LNCaP clone FGC (cell line): ENCODE data around the gene OGG1.

ENCODE experiments used
- DNase-seq: peaks from one replicate; pipeline ENCODE4 v3.0.0-alpha.2; 2011; ENCODE audit warnings: low read depth
- H3K4me3 ChIP-seq: 2 replicates; pipeline ENCODE4 v1.5.1; 2011; ENCODE audit warnings: mild to moderate bottlenecking, low read depth, low read length, control low read depth
- CTCF ChIP-seq: IDR thresholded peaks from 2 replicates; pipeline ENCODE4 v1.5.1; 2012; ENCODE audit warnings: mild to moderate bottlenecking; ENCODE audit not compliant: control insufficient read depth, insufficient read depth; ENCODE audit errors: extremely low read depth

OGG1 gene

GRCh38 chr3:9781978-9782603 is 32.3 kb downstream of the OGG1 start:
- no peak for DNase-seq
- TF ChIP-seq CTCF = no peak
- H3K4me3 ChIP-seq = no peak overlapping the region

- DNase-seq = no peak
- no peak overlapping the region for H3K4me3 ChIP-seq
- TF ChIP-seq CTCF = peak; percentile 49
These were observed 33.0 kb downstream of the OGG1 start for GRCh38 chr3:9782770-9783169.

GRCh38 chr3:9783954-9784353 is 34.2 kb downstream of the OGG1 start:
- DNase-seq = no peak
- H3K4me3 ChIP-seq = no peak overlapping the region
- TF ChIP-seq CTCF = no peak

GRCh38 chr3:9784965-9785364 is 35.2 kb downstream of the OGG1 start:
- H3K4me3 ChIP-seq = no peak overlapping the region
- no peak for TF ChIP-seq CTCF
- DNase-seq = no peak

- H3K4me3 ChIP-seq = no peak overlapping the region
- DNase-seq = no peak
- TF ChIP-seq CTCF = no peak
These were observed 35.9 kb downstream of the OGG1 start for GRCh38 chr3:9785602-9786001.

GRCh38 chr3:9786209-9786739 is 36.5 kb downstream of the OGG1 start:
- no peak for DNase-seq
- H3K4me3 ChIP-seq = no peak overlapping the region
- no peak for TF ChIP-seq CTCF

- H3K4me3 ChIP-seq = no peak overlapping the region
- DNase-seq = no peak
- TF ChIP-seq CTCF = 0 out of 2 replicates have a peak, but pooled peaks have one; percentile 20
These were observed 37.3 kb downstream of the OGG1 start for GRCh38 chr3:9786825-9787669.
